Medulla oblongata (tissue), 1 donor: Measurements from ENCODE around the gene PRDM2.
"Not testable (repeated sequence)": the region's sequence is repeated elsewhere in the genome, so short reads cannot be mapped to it uniquely, and the experiment has no call there.

ENCODE experiments used
- DNase-seq: peaks from one replicate; pipeline ENCODE4 v3.0.0-alpha.2; 2015; ENCODE audit errors: extremely low spot score

Gene PRDM2, protein sequence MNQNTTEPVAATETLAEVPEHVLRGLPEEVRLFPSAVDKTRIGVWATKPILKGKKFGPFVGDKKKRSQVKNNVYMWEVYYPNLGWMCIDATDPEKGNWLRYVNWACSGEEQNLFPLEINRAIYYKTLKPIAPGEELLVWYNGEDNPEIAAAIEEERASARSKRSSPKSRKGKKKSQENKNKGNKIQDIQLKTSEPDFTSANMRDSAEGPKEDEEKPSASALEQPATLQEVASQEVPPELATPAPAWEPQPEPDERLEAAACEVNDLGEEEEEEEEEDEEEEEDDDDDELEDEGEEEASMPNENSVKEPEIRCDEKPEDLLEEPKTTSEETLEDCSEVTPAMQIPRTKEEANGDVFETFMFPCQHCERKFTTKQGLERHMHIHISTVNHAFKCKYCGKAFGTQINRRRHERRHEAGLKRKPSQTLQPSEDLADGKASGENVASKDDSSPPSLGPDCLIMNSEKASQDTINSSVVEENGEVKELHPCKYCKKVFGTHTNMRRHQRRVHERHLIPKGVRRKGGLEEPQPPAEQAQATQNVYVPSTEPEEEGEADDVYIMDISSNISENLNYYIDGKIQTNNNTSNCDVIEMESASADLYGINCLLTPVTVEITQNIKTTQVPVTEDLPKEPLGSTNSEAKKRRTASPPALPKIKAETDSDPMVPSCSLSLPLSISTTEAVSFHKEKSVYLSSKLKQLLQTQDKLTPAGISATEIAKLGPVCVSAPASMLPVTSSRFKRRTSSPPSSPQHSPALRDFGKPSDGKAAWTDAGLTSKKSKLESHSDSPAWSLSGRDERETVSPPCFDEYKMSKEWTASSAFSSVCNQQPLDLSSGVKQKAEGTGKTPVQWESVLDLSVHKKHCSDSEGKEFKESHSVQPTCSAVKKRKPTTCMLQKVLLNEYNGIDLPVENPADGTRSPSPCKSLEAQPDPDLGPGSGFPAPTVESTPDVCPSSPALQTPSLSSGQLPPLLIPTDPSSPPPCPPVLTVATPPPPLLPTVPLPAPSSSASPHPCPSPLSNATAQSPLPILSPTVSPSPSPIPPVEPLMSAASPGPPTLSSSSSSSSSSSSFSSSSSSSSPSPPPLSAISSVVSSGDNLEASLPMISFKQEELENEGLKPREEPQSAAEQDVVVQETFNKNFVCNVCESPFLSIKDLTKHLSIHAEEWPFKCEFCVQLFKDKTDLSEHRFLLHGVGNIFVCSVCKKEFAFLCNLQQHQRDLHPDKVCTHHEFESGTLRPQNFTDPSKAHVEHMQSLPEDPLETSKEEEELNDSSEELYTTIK (N-terminal part only)

GRCh38 chr1:13699936-13700520 is at the start of gene PRDM2:
Gene PRDM2 (plus strand): TSS chr1:13700188. CDS start chr1:13715606, 15,418 bp downstream.
- peak; percentile 18 for DNase-seq

DNA sequence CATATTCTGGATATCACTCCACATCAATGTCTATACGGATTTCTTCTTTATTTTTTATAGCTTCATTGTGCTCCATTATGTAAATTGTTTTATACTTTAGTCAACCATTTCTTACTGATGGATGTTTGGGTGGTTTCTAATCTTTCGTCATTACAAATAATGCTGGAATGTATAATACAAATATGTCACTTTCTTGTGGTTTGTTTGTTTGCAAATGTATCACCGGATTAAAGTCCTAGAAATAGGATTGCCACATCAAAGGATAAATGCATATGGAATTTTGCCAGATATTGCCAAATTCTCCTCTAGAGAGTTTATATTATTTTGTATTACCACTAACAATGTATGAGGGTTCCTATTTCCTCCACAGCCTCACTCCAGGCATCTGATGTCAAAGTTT is 48.7 kb upstream of the PRDM2 start:
- DNase-seq: no peak

- DNase-seq: no peak
These were observed 47.8 kb upstream of the PRDM2 start for GRCh38 chr1:13652238-13652637.

DNA sequence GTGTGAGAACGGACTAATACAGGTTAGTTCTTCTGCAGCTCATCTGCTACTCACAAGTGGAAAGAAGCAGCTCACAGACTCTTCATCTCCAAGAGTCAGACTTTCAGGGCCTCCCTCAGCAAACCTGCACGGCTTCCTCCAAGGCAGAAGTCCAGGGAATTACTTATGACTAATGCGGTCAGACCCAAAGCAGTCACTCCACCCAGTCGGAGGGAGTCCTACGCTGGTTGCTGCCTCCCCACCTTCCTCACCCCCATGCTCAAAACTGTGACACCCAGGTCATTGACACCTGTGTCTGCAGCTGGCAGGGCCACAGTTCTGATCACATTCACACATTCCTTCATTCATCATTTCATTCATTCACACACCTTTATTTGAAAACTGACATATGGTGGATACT is 38.4 kb upstream of the PRDM2 start:
- DNase-seq: no peak

GRCh38 chr1:13662493-13662892 is 37.5 kb upstream of the PRDM2 start:
- peak; percentile 10 for DNase-seq

DNA sequence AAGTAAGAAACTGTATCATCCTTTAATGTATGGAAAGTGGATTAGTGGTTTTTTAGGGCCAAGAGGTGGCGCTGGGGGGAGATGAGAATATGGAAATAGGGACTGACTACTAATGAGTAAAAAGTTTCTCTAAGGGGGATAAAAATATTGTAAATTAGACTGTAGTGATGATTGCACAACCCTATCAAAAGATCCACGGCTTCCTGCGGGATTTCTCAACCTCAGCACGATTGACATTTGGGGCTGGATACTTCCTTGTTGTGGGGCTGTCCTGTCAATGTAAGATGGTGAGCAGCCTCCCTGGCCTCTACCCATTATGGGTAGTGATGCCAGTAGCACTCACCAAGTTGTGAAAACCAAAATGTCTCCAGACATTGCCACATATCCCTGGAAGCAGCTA is 36.0 kb upstream of the PRDM2 start:
- no peak for DNase-seq

DNA sequence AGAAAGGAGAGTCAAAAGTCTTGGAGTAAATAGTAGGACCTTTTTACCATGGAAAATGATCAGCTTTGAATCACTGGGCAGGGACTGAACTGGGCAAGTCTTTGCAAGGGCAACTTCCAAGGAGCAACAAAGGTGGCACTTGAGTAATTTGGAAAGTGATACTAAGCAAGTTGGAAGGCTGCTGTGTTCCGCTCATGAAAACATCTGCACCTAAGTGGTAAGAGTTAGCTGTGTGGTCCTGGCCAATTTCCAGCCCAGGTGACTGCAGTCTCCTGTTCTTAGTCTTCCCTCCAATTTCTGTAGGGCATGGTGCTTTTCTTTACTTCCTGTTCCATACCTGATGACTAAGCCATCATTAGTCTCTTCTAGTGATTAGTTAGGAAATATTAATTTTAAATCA is 35.5 kb upstream of the PRDM2 start:
- DNase-seq: no peak

- no peak for DNase-seq
These were observed 33.7 kb upstream of the PRDM2 start for GRCh38 chr1:13666317-13666716.

GRCh38 chr1:13667691-13668090 is 32.3 kb upstream of the PRDM2 start:
- no peak for DNase-seq

- no peak for DNase-seq
These were observed 25.6 kb upstream of the PRDM2 start for GRCh38 chr1:13674377-13674776.

DNA sequence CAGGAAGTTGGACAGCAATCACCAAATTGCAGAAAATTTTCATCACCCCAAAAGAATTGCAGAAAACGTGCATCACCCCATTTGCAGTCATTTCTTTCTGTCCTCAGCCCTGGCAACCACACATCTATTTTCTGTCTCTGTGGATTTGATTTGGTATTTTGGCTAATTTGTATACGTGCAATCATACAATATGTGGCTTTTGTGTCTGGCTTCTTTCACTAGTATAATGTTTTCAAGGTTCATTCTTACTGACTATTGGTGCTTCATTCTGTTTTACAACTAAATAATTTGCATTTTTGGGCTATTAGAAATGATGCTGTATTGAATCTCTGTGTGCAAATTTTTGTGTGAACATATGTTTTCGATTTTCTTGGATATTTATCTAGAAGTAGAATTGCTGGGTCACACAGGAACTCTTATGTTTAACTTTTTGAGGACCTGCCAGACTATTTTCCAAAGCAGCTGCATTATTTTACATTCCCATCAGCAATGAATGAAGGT is 24.8 kb upstream of the PRDM2 start:
- no peak for DNase-seq

DNA sequence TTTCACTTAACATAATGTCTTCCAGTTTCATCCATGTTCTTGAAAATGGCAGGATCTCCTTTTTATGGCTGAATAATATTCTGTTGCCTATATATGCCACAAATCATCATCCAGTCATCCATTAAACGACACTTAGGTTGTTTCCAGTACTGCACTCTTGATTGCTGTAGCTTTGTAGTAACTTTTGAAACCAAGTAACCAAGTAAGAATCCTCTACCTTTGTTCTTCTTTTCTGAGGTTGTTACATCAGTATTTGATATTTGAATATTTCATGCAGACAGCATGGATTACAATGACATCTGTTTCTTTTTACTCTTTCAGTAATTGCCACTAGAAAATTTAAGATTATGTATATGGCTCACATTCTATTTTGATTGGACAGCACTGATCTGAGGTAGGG is 22.1 kb upstream of the PRDM2 start:
- no peak for DNase-seq

- no peak for DNase-seq
These were observed 20.3 kb upstream of the PRDM2 start for GRCh38 chr1:13679651-13680050.

DNA sequence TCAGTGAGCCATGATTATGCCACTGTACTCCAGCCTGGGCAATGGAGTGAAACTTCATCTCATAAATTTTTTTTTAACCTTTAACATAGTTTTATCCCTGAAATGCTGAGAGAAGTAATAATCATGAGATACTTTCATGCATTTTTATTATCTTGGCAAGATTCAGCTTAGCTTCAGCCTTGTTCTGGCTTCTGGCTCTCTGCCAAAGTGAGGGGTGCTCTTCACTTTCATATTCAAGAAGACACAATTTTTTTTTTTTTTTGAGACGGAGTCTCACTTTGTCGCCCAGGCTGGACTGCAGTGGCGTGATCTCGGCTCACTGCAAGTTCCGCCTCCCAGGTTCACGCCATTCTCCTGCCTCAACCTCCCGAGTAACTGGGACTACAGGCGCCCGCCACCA is 19.4 kb upstream of the PRDM2 start:
- DNase-seq: not testable (repeated sequence)

DNA sequence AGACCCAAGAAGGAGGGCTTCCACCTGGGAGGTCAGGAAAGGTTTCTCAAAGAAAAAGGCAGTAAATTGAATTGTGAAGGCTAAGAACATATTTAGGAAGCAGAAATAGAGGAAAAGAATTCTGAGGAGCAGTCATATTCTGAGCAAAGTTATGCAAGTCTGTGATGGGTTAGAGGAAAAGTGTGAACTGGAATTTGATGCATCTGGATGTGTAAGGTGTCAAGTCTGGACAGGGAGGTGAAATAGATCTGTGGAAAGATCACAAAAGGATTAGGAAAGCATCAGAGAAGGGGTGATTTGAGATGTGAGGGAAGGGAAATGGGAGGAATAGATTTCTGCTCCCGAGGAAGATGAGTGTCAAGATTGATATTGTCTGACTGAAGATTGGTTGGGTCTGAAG is 18.1 kb upstream of the PRDM2 start:
- DNase-seq: no peak

- no peak for DNase-seq
These were observed 17.5 kb upstream of the PRDM2 start for GRCh38 chr1:13682444-13682843.

DNA sequence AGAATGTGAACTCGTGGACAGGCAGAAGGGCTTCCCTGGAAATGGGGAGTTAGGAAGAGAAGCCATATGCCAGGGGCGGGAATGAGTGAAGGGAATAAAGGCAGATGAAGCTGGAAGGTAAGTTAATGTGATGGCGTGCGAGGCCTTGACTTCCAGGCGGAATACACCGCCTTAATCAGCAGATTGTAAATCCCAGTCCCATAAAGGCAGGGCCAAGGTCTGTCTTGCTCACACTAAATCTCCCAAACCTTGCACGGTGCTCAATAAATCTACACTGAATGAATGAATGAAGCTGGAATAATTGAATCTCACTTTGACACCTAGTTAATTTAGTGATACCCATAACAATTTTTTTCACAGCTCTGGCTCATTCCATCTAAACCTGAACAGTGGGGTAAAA is 16.8 kb upstream of the PRDM2 start:
- DNase-seq: no peak

GRCh38 chr1:13687151-13687715 is 12.8 kb upstream of the PRDM2 start:
- DNase-seq: no peak

GRCh38 chr1:13693094-13693493 is 6.9 kb upstream of the PRDM2 start:
- not testable (repeated sequence) for DNase-seq

DNA sequence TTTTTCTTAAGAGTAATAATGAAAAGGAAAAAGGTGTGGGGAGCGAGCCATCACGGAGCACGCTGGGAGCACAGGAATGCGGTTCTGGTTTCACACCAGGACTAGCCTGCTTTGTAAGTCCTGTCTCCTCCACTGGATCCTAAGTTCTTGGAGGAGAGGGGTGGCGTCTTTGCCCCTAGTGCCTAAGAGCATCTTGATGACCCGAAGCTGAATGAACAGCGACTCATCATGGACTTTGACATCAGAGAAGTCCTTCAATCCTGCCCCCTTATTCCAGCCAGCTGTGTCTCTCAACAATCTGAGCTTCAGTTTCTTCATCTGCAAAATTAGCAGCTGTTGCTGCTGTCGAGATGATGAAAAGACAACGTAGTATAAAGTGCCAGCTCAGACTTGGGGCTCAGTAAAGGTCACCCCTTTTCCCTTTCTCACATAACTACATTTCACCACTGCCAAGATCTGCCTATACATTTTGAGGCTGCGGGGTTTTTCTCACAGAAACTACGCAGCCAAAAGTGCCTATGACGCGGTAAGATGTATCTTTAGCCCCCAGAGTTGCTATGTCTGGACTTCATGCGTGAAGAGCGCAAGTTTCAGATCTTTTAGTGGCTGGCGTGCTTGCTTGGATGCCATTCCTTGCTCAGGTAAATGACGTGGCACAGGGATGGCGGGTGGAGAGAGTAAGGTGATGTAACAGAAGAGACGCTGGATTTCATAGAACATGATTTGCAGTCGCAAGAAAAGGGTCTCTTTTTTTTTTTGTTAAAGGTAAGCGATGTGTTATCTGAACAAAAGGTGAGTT is 4.9 kb upstream of the PRDM2 start:
- no peak for DNase-seq
